NCI-H2171 treated with DMSO at 0.1 percent for 48 hours (cell line): ENCODE data around the gene PLA2G4E.

ENCODE experiments used
- DNase-seq: peaks from one replicate; lab custom pipeline; 2025; lab: John Stamatoyannopoulos, UW

The PLA2G4E gene

DNA sequence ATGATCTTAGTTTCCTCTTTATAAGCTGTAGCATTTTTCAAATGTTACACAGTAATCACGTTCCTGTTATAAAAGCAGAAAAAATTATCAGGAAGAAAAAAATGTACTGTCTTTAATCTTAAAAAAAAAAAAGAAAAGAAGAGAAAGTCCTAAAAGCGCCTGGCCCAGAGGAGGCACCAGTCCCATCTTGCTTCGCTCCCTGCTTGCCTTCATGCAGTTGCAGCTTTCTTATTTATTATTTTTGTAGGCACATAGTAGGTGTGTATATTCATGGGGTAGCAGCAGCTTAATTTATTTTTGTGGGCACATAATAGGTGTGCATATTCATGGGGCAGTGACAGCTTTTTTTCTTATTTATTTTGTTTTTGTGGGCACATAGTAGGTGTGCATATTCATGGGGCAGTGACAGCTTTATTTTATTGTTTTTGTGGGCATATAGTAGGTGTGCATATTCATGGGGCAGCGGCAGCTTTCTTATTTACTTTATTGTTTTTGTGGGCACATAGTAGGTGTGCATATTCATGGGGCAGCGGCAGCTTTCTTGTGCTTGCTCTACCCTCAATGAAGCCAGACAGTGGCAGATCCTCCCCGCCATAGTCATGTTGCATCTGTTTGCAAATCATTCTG lies 43.0 kb downstream of the PLA2G4E start:
- no peak for DNase-seq

DNA sequence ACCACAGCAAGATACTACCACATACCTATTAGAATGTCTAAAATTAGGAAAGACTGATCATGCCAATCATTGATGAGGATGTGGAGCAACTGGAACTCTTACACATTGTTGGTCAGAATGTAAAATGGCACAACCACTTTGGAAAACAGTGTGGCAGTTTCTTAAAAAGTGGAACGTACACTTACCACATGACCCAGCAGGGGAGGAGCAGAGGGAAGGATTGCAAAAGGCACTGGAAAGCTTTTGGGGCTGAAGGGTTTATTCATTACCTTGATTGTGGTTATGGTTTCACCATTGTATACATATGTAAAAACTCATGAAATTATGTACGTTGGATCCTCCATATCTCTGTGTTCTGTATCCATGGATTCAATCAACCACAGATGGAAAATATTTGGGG lies 45.2 kb downstream of the PLA2G4E start:
- DNase-seq, result no peak

DNA sequence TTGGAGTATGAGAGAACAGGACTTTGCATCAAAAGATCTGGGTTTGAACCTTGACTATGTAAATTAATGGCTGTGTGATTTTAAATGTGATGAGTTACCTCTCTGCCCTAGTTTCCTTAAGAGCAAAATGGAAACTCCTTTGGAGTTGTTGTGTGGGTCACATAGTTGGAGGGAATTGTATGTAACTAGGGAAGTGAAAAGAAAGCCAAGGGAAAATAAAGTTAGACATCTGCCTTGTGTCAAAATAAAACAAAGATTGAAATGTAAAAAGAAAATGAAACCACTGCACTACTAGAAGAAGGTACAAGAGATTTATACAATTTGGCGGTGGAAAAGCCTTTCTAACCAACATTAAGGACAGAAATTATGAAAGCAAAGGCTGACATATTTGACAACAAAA lies 46.8 kb downstream of the PLA2G4E start:
- DNase-seq, result no peak

GRCh38 chr15:41972253-41973242 lies 48.3 kb downstream of the PLA2G4E start, which contains the start of gene EHD4:
Gene EHD4, minus strand, starts transcription at chr15:41972557. Its CDS starts 63 bp downstream, at chr15:41972494.
- peak; percentile 98 for DNase-seq

DNA sequence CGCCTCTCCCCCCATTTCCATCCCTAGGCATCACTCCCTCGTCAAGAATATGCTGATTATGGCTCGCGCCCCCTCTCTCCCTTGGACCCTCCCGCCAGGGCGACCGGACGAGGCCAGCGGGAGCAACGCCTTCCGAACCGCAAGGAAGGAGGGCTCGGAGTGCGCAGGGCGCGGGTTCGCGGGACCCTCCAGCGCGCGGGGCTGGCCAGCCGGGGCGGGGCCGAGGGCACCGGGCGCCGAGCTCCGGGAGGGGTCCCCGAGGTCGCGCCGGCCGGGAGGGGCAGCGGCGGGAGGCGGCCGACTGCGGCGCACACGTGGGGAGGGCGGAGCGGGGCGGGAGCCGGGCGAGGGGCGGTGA lies 49.0 kb downstream of the PLA2G4E start:
- DNase-seq, result no peak

GRCh38 chr15:41971089-41971894 lies 49.5 kb downstream of the PLA2G4E start:
- peak; percentile 71 for DNase-seq

DNA sequence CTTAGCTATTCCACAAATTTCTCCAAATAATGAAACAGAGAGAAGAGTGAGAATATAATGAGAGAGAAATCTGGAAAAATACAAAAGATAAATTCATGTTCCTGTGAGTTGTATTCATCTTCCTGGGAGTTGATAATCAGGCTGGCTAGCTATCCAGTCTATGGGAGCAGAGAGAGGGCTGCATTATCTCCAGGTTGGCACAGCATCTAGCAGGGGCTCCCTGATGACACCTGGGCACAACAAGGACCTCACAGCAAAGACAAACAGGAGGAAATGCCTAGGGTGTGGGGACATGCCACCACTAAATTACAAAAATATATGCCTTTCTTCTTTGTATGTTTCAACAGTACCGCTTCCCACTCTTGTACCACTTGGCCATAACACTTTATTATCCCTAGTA lies 50.4 kb downstream of the PLA2G4E start:
- DNase-seq, result no peak

GRCh38 chr15:41969851-41970431 lies 50.9 kb downstream of the PLA2G4E start:
- DNase-seq, result no peak

DNA sequence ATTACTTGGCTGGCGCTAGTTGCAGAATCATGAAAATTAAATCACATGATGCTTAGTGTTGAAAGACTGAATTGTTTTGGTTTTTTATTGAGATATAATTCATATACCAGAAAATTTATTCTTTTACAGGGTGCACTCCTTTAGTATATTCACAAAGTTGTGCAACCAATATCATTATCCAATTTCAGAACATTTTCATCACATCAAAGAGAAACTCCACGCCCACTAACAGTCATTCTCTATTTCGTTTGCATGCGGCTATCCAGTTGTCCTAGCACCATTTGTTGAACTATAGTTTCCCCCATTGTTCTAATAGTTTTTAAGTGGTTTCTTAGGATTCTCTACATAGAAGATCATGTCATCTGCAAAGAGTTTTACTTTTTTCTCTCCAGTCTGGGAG lies 52.1 kb downstream of the PLA2G4E start:
- no peak for DNase-seq

DNA sequence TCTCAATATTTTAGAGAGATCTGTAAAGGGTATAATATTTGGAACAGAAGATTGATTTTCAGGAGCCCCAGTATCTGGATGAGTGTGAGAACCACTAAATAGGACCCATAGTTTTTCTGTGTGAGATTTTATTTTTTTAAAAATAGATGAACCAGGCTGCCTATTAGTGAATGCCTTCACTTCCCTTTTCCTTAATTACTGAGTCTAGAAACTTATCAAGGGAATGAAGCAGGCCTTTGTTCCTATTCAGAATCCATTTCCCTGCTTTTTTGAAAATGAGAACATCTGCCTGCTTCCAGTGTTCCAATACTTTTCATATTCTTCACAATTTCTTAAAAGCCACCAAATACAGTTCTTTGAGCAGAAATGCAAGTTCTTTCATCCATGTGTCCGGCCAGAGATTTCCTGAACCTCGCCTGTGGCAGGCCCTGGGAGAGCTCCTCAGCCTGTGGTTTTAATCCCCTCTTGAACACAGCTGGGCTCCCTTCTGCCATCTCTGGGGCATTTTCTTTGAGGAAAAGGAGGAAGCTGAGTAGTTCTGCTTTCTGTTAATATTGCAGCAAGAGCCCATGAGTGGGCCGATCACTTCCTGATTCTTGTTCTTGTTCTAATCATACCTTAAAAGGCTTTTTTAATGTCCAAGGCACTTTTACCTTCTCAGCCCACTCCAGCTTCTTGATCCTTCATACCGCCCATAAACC lies 53.2 kb downstream of the PLA2G4E start:
- no peak for DNase-seq

DNA sequence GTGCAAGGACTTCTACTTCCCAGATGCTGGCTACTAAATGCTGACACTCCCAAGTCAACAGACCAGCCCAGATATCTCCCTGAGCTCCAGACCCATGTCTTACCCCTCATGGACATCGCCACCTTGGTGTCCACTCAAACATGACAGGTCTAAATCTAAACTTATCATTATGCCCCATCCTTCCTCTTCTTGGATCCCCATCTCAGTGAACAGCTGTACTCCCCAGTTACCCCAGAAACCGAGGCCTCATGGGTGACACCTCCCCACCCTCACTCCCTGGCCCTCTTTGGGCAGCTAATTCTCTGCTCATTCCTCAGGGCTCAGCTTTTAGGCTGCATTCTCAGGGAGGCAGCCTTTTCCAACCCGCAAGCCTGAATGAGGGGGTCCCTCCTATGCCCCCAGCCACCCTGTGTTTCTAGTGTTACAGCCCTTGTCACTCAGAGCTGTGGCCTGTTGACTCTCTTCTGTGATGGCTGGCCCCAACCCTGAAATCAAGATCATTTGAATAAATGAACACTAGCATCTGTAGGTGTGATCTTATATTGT lies 53.8 kb downstream of the PLA2G4E start:
- no peak for DNase-seq

DNA sequence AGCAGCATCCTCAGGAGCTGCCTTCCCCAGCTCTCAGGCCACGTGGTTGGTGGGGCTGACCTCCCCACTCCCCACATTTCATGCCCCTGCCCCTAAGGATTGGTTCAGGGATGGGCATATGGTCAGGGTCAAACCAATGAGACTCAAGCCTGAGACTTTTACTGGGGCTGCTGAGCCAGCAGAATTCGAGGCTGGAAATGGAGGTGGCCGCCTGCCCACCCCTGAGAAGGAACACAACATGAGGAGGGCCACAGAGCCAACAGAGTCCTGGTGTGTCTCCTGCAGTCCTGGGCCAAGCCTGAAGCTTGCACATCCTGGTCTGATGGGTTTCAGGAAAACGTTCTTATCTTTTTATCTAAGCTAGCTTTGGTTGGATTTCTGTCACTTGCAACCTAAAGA lies 54.4 kb downstream of the PLA2G4E start:
- no peak for DNase-seq

GRCh38 chr15:41965441-41966413 lies 55.1 kb downstream of the PLA2G4E start:
- peak; percentile 77 for DNase-seq

DNA sequence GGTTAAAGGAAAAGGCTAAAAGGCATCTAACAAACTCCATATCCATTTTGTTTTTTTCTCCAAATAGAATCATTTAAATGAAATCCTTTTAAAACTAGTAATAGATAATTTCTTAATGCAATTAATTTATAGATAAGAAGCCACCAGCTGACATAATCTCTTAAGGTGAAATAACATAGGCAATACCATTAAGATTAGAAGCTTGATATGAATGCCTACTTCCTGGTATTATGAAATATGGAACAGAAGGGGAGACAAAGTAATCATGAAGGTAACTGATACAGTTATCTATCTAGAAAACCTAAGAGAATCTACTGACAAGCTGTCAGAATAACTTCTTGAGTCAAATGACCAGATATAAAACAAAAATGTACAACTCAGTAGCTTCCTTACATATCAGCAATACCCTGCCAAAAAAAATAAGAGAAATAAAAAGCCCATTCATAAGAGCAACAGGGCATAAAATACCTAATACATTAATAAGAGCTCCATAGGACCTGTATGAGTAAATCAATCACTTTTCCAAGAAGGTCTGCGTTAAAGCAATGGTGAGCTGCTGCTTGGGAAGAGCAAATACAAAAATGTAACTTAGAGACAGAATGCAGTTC lies 59.1 kb downstream of the PLA2G4E start:
- DNase-seq, result no peak

DNA sequence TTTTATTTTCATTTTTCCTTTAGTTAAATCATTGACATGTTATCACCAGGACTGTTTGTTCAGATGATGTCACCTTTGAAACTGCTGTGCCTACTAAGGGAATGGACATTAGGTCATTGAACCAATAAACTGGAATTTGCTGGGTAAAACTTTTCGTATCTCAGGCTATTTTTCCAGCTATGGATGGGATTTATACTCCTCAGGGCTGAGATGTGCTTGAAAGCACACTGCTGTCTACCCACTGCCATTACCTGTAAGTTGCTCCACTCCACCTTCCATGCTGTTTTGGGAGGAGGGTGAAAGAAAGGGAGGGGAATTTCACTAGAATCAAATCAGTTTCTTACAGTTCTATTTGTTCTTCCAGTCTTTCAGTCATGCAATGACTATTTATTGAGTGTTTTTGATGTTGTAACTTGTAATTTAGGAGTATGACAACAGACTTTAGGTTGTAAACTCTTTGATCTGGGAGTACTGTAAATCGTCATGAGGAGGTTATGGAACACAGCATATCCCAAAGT lies 59.8 kb downstream of the PLA2G4E start:
- DNase-seq, result no peak

DNA sequence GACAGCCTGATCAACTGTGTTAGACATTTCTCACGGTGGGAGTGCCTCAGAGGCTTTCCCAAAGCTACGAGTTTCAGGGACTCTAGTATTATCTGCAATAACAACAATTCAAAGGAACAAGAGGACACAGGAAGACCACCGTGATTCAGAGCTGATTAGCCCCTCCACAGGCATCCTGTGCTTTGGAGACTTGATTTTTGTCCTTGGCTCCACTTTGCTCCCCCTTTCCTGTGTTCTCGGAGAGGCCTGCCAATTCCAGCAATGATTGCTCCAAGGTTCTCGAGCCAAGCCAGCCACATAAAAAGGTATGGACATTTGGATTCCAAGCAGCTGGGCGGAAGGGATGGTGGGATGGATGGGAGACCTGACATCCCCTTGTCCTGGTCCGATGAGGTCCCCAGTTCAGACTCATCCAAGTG lies 62.8 kb downstream of the PLA2G4E start:
- no peak for DNase-seq

GRCh38 chr15:41957021-41957897 lies 63.6 kb downstream of the PLA2G4E start:
- DNase-seq, result no peak

DNA sequence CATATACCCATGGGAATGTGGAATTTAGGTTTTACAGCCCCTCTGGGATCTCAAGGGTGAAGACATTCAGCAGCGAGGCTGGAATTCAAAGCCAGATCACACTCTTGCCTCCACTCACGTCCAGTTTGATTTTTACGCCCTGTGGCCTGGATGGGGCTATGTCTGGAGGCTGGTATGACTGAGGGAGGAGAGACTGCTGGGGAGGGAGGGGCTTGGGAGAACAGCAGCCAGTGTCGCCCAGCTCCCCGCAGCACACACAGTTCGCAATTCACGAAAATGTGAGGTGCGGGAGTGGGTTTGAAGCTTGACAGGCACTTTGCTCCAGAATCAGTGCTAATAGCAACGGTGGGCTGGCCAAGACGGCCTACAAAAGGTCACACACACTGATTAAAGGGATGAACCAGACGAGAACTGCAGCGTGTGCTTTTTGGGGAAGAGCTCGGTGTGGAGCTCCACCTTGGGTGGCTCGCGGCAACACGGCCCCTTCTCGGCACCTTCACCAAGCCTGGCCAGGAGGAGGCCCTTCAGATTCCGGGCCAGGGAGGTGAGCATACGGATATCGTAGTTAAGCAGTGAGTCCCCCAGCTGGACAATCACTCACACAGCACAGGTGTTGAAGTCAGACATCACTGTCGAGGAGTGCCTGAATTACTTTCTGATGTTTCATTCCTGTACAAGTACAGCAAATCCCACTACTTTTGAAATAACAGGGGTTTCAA lies 64.9 kb downstream of the PLA2G4E start:
- no peak for DNase-seq
